ENCODE measurements around the gene KATNB1. TPM values are rescaled to one million over a fixed set of nuclear protein-coding genes. Genes with fewer than 3 reads are reported as not detected.
A peak's percentile ranks its signal among the peaks of the same experiment; 100 is the strongest.

KATNB1 gene
- total and polyA plus RNA-seq, 8 donors = 7.8 to 17.0 (median 11.4) TPM

DNA sequence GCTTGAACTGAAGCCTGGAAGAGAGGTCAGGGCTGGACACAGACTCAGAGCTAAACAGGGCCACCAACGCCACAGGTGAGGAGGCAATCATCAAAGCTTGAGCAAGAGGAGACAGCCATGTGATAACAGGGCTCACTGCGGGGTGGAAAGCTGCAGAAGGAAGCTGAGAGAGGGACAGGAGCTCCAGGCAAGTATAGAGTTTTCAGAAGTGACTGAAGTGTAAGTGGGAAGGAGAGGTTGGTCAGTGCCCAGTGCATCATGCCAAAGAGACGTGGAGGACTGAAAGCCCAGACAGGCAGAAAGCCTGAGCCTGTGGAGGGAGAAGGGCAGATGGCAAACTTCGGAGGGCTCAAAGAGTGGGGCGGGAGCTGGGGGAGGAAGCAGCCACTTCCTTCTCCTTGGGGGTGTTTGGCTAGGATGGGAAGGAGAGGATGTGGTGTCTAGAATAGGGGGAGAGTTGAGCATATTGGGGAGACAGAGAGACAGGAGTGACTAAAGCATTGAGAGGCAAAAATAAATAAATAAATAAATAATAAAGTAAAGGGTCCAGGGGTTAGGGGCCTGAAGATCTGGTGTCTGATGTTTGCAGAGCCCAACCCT is 64.1 kb downstream of the KATNB1 start:
- FAIRE-seq (no peak), DNase-seq (peak in 1 of 6 donors; percentile 25), ATAC-seq (no peak)
- peak overlapping the region in 2 of 4 donors; percentile 50 to 61 for H3K4me3 ChIP-seq
- peaks cover 16 to 57% (median 36%) of the 10 kb centered on the region in 3 donors for H3K4me1 ChIP-seq
- no peaks in the 10 kb centered on the region for H3K9me3 ChIP-seq
- H3K36me3 ChIP-seq = peaks cover 0 to 2% (median 0%) of the 10 kb centered on the region in 3 donors
- H3K27me3 ChIP-seq = no peaks in the 10 kb centered on the region
- peak overlapping the region; percentile 5 to 96 (median 90) for H3K27ac ChIP-seq
- 18 to 19% methylated on average over 4 to 5 of the region's 5 CpGs for WGBS, 2 donors
- intact Hi-C loops (cut with DNase I) = loop anchor here in 1 of 3 donors (10.0 kb wide), 1 partner anchor 65 kb away; no protein-coding TSS in a partner anchor
- TF ChIP-seq CTCF (IDR thresholded peaks at IDR 0.05) = no peak

DNA sequence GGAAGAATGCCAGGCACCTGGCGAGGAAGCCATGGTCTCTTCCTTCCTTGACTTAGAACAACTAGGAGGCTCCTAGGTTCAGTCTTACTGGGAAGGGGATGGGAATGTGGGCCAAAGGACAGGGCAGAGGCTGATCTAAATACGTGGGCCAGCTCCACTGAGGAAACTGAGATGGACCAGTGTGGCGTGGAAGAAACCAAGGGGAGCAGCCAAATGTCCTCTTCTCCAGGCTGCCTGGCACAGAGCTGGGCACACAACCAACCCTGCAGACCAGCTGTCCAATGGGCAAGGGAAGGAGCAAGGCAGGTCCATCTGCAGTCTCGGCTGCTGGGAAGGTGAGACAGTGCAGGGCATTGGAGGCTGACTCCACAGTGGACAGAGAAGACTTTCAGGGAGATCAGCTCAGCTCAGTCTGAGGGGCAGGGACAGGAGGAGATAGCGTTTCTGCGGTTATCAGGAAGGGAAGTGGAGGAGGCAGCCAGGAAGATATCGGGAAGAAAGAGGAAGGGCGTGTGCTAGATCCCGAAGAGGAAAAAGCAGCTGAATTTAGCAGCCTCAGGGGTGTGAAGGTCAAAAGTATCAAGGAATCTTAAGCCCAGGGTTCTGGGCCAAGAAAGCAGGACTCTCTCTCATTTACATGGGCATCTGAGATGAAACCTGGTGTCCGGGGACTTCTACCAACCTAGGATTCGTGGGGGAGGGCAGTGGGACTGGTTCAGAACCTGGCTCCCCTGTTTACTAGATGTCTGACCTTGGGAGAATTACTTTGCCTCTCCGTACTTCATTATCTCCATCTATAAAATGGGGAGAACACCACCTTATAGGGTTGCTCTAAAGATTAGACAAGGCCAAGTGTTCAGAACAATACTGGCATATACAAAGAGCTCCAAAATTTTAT is 64.9 kb downstream of the KATNB1 start:
- TF ChIP-seq CTCF (IDR thresholded peaks at IDR 0.05) = no peak
- Histone ChIP-seq H3K9me3 (no peaks in the 10 kb centered on the region), H3K27me3 (no peaks in the 10 kb centered on the region), H3K27ac (peak overlapping the region; percentile 62 to 96 (median 86)), H3K4me3 (peak overlapping the region in 2 of 4 donors; percentile 50 to 61), H3K36me3 (no peaks in the 10 kb centered on the region), H3K4me1 (peaks cover 16 to 50% (median 36%) of the 10 kb centered on the region in 3 donors)
- intact Hi-C loops (cut with DNase I) = no loop called here
- DNase-seq (peak in 2 of 6 donors; percentile 54 to 69), FAIRE-seq (no peak), ATAC-seq (no peak)
- 18% methylated on average over 12 of the region's 12 CpGs for WGBS, 2 donors

DNA sequence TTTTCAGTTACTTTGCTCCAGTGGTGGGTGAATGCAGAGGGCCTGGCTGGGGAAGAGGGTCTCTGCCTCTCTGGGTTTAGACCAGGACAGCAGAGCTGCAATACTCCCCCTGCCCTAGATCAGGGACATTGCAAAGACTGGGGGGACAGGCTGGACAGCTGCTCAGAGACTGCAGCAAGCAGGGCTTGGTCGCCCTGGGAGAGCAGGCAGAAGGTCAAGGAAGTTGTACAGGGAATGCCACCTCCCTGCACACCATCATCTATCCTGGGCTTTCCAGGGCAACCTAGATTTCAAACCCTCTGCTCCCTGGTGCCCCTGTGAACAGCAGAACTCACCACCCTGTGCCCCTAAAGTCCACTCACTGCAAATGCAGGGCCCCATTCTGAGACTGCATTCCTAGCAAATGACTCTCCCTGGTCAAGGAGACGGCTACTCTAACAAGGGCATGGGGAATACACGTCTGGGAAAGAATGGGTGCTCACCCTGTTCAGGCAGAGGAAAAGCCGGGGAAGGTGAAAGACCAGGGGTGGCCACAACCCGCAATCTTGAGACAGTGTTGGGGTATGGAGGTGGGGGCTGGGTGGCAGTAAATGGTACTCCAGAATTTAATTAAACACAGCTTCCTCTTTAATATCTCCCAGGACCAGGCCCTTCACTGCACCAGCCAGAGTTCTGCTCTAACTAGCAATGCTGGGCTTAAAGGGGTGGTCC is 65.7 kb downstream of the KATNB1 start:
- ATAC-seq (no peak), DNase-seq (peak in 1 of 6 donors; percentile 40), FAIRE-seq (no peak)
- Histone ChIP-seq H3K27me3 (no peaks in the 10 kb centered on the region), H3K36me3 (no peaks in the 10 kb centered on the region), H3K4me3 (peak overlapping the region; percentile 26 to 61 (median 49)), H3K9me3 (no peaks in the 10 kb centered on the region), H3K27ac (peak overlapping the region; percentile 62 to 96 (median 86)), H3K4me1 (peaks cover 10 to 42% (median 28%) of the 10 kb centered on the region in 3 donors)
- no peak for TF ChIP-seq CTCF (IDR thresholded peaks at IDR 0.05)
- intact Hi-C loops (cut with DNase I) = no loop called here
- WGBS, 2 donors = 24 to 27% methylated on average over 5 of the region's 5 CpGs

DNA sequence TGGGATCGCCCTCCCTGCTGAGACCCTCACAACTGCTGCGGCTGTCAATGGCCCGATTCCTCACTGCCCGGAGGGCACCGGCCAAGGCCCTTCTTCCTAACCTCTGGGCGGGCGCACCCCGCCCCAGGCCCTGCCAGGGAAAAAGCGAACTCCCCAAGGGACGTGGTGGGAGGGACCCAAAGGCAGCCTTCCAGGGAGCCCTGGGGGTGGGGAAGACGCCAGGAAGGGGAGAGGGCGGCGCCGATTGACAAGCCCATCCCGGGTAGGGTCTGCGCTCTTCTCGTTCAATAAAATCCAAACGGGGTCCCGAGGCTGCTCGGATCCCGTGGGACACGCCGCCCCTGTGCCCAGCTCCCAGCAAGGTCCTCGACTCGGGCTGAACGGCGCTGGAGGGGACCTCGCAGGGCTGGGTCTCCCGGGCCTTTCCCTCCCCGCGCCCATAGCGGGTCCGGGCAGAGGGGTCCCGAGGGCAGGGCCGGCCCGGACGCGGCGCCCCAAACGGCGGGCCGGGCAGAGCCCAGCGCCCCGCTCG is 66.3 kb downstream of the KATNB1 start:
- intact Hi-C loops (cut with DNase I) = no loop called here
- Histone ChIP-seq H3K4me3 (peak overlapping the region; percentile 26 to 61 (median 49)), H3K27me3 (no peaks in the 10 kb centered on the region), H3K9me3 (no peaks in the 10 kb centered on the region), H3K4me1 (peaks cover 10 to 37% (median 23%) of the 10 kb centered on the region in 3 donors), H3K27ac (peak overlapping the region; percentile 62 to 96 (median 86)), H3K36me3 (no peaks in the 10 kb centered on the region)
- ATAC-seq (no peak), DNase-seq (peak in 2 of 6 donors; percentile 62 to 82), FAIRE-seq (no peak)
- 7 to 11% methylated on average over 44 to 45 of the region's 45 CpGs for WGBS, 2 donors
- no peak for TF ChIP-seq CTCF (IDR thresholded peaks at IDR 0.05)
